BE2C (cell line): Measurements from ENCODE around the gene TESMIN. TPM values are rescaled to one million over a fixed set of nuclear protein-coding genes. Genes with fewer than 3 reads are reported as not detected.

ENCODE experiments used
- DNase-seq: peaks from one replicate; pipeline ENCODE4 v3.0.0-alpha.2; 2020
- H3K27me3 ChIP-seq: fragments of 250-450 bp; sonication (Bioruptor Pico); 2 replicates; pipeline ENCODE4 v1.5.1; 2020; ENCODE audit warnings: mild to moderate bottlenecking
- H3K36me3 ChIP-seq: fragments of 250-450 bp; sonication (Bioruptor Pico); 2 replicates; pipeline ENCODE4 v1.5.1; 2020; ENCODE audit warnings: mild to moderate bottlenecking
- H3K4me1 ChIP-seq: fragments of 250-450 bp; sonication (Bioruptor Pico); 2 replicates; pipeline ENCODE4 v1.5.1; 2020
- H3K4me3 ChIP-seq: 2 replicates; pipeline ENCODE4 v1.5.1; 2011; ENCODE audit warnings: low read depth, low read length
- H3K9me3 ChIP-seq: fragments of 250-450 bp; sonication (Bioruptor Pico); 2 replicates; pipeline ENCODE4 v1.5.1; 2020
- polyA plus RNA-seq: library from polyadenylated mRNA; unstranded; fragments of >200 nt; gene quantifications from one replicate; pipeline ENCODE4 v1.2.1, GENCODE V29; 2012; ENCODE audit warnings: low read depth, missing spikeins; ENCODE audit not compliant: insufficient read length, insufficient read depth
- TF ChIP-seq, protein P1 (sequence below): IDR thresholded peaks from 2 replicates; pipeline ENCODE4 v1.5.1; 2012; ENCODE audit warnings: mild to moderate bottlenecking, low read depth, low read length

TESMIN gene, protein sequence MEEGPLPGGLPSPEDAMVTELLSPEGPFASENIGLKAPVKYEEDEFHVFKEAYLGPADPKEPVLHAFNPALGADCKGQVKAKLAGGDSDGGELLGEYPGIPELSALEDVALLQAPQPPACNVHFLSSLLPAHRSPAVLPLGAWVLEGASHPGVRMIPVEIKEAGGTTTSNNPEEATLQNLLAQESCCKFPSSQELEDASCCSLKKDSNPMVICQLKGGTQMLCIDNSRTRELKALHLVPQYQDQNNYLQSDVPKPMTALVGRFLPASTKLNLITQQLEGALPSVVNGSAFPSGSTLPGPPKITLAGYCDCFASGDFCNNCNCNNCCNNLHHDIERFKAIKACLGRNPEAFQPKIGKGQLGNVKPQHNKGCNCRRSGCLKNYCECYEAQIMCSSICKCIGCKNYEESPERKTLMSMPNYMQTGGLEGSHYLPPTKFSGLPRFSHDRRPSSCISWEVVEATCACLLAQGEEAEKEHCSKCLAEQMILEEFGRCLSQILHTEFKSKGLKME
- polyA plus RNA-seq, result 2.3 TPM

DNA sequence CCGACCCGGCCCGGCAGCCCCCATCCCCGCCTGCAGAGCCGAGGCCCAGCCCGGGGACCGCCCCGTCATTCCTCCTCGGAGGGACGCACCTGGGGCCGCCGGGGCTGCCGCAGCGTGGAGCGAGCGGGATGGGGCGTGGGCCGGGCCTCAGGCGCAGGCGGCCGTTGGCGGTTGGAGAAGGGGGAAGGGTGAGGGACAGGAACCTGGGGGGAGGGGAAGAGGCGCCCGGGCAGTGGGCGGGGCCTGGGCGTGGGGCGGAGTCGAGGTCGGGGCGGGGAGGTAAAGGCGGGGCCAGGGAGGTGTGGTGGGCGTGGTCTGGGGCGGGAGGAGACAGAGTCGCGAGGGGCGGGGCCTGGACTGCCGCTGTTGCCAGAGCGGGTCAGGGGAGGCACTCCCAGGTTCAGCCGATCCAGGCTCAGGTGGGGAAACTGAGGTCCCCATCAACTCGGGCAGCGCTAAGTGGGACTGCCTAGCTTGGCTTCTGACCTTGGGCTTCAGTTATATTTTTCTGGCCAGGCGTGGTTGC lies at the start of gene TESMIN:
Gene TESMIN (minus strand): TSS at position 190 of the 526 bp plus-strand sequence. CDS start 860 bp downstream, outside the sequence.
- DNase-seq, result peak; percentile 97
- no peaks in the 10 kb centered on the region for H3K36me3 ChIP-seq
- peaks cover 20% of the 10 kb centered on the region for H3K4me1 ChIP-seq
- TF ChIP-seq, protein P1, sequence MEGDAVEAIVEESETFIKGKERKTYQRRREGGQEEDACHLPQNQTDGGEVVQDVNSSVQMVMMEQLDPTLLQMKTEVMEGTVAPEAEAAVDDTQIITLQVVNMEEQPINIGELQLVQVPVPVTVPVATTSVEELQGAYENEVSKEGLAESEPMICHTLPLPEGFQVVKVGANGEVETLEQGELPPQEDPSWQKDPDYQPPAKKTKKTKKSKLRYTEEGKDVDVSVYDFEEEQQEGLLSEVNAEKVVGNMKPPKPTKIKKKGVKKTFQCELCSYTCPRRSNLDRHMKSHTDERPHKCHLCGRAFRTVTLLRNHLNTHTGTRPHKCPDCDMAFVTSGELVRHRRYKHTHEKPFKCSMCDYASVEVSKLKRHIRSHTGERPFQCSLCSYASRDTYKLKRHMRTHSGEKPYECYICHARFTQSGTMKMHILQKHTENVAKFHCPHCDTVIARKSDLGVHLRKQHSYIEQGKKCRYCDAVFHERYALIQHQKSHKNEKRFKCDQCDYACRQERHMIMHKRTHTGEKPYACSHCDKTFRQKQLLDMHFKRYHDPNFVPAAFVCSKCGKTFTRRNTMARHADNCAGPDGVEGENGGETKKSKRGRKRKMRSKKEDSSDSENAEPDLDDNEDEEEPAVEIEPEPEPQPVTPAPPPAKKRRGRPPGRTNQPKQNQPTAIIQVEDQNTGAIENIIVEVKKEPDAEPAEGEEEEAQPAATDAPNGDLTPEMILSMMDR, result no peak
- H3K9me3 ChIP-seq, result no peaks in the 10 kb centered on the region
- no peaks in the 10 kb centered on the region for H3K27me3 ChIP-seq
- peak within 1 kb of the TSS; percentile 39; the same call in 1 of the 2 replicates for H3K4me3 ChIP-seq

DNA sequence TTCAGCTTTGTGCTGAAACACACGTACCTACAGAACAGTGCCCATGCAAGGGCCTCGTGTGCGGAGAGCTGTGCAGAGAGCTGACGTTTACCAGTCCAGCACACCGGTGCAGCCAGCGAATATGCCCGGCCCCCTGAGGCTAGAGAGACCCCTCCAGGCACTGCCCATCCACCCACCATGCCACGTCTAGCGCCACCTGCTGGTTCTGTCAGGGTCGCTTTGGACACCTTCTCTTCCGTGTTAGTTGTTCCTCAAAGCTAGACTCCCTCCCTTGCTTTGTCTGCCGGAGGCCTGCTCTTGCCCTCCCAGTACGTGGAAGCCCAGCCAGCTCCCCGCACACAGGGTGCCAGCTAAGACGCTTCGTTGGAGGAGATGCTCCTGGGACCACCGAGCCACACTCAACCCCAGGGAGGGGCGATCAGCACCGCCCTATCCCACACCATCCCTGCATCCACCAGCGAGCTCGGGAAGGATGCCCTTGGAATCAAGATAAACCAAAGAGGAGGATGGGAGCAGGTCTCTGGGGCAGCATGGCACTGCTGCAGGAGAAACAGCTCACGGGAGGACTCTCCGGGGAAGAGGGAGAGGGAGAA lies 47.0 kb upstream of the TESMIN start:
- H3K36me3 ChIP-seq, result peaks cover 8% of the 10 kb centered on the region; the same call in 1 of the 2 replicates
- no peaks in the 10 kb centered on the region for H3K9me3 ChIP-seq
- TF ChIP-seq, protein P1, result peak; percentile 80
- no peaks in the 10 kb centered on the region for H3K27me3 ChIP-seq
- H3K4me1 ChIP-seq, result no peaks in the 10 kb centered on the region
- H3K4me3 ChIP-seq, result no peak overlapping the region
- peak; percentile 73 for DNase-seq

DNA sequence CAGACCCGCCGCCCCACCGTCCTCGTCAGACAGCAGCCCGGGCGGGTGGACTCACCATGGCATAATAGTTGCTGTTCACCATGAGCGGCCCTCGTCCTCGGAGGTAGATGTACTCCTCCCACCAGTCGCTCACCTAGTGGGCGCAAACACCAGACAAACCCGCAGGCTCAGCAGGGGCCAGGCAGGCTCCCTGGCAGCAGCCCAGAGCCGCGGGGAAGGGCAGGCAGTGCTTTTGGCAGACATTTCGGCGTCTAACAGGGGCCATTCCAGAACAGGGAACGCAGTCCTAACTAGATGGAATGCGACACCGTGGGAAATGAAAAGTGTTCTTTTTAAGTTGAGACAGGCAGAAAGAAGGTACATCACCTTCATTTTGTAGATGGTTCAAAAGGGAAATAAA lies 45.5 kb upstream of the TESMIN start:
- no peaks in the 10 kb centered on the region for H3K27me3 ChIP-seq
- no peaks in the 10 kb centered on the region for H3K9me3 ChIP-seq
- H3K4me1 ChIP-seq, result no peaks in the 10 kb centered on the region
- TF ChIP-seq, protein P1, result no peak
- no peak overlapping the region for H3K4me3 ChIP-seq
- no peak for DNase-seq
- peaks cover 17% of the 10 kb centered on the region for H3K36me3 ChIP-seq

DNA sequence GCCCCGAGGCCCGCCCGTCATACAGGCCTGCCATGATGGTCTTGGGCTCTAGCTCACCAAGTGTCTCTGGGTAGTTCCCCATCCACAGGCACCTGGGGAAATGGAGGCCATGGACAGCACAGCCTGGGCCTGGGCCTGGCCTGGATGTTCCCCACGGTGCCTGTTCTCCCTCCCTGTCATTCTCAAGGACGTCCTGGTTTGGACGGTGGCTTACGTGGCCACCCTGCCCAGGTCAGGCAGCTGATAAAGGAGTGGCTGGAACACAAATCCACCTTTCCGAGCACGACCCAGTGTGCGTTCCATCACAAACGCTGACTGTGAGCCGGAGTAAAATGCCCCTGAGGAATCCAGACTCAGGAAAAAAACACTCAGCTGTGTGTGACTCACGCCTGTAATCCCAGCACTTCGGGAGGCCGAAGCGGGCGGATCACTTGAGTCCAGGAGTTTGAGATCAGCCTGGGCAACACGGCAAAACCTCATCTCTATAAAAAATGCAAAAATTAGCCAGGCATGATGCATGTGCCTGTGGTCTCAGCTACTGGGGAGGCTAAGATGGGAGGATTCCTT lies 41.2 kb upstream of the TESMIN start:
- H3K4me1 ChIP-seq, result no peaks in the 10 kb centered on the region
- H3K4me3 ChIP-seq, result no peak overlapping the region
- H3K27me3 ChIP-seq, result no peaks in the 10 kb centered on the region
- H3K9me3 ChIP-seq, result no peaks in the 10 kb centered on the region
- DNase-seq, result no peak
- TF ChIP-seq, protein P1, result no peak
- H3K36me3 ChIP-seq, result peaks cover 21% of the 10 kb centered on the region

DNA sequence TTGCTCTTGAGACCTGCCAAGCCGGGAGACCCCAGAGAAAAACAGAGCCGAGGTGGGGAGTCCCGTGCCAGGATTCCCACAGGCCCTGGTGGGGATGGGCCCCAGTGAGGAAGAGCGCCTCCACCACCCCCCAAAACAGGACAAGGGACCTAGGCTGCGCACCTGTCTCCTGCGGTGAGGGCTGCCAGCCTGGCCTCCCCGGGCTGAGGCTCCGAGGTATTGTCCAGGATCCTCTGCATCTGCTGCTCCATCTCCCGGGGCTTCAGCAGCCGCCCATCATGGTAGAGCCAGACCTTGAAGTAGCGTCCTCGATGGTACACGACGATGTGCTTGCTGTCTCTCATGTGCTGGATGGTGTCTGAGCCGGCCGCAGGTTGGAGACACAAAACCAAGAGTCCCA lies 33.3 kb upstream of the TESMIN start:
- no peak for DNase-seq
- TF ChIP-seq, protein P1, result no peak
- no peaks in the 10 kb centered on the region for H3K27me3 ChIP-seq
- no peaks in the 10 kb centered on the region for H3K9me3 ChIP-seq
- peaks cover 8% of the 10 kb centered on the region for H3K4me1 ChIP-seq
- no peak overlapping the region for H3K4me3 ChIP-seq
- H3K36me3 ChIP-seq, result peaks cover 5% of the 10 kb centered on the region
